GM18526 (cell line): ENCODE results near the gene TMEM127.

ENCODE experiments used
- POLR2A ChIP-seq: IDR thresholded peaks from 3 replicates; pipeline ENCODE4 v1.6.1; 2011; ENCODE audit not compliant: insufficient read length; ENCODE audit errors: extremely low read depth

The TMEM127 gene, protein sequence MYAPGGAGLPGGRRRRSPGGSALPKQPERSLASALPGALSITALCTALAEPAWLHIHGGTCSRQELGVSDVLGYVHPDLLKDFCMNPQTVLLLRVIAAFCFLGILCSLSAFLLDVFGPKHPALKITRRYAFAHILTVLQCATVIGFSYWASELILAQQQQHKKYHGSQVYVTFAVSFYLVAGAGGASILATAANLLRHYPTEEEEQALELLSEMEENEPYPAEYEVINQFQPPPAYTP

DNA sequence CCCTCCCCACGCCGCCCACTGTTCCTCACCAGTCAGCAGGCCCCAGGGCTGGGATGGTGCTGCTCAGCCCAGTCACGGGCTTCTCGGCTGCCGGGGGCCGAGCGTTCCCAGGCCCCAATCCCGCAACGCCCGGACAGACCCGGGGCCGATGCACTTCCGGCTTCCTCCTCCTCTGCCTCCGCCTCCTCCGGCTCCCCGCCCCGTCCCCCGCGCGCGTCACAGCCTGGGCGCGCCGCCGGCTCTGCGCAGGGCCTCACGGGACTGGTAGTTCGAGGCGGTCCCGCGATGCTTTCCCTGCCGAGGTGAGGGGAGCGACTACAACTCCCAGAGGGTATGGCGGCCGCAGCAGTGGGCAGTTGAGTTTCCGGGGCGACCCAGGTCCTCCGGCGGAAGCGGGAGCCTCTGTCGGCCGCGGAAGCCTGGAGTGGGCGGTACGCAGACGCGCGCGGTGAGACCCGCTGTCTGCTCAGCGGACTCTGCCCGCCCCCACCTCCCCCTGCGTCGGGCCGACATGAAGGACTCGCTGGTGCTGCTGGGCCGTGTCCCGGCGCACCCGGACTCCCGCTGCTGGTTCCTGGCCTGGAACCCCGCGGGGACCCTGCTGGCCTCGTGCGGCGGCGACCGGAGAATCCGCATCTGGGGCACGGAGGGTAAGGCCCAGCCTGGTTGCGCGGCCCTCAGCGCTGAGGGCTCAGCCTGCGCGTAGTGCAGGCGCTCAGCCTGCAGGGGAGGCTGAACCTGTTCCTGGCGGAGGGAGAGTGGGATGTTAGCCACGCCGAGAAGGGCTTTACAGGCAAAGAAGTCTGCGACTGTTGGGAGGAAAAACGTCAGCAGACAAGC, at the start of gene TMEM127, which contains the start of gene CIAO1:
TMEM127 (minus strand) TSS at position 158 of the 840 bp plus-strand sequence. CDS start 616 bp downstream, outside the sequence.
CIAO1 (plus strand) TSS at position 386 of the 840 bp plus-strand sequence; CDS start at position 512, 126 bp downstream.
- TF ChIP-seq POLR2A: peak; percentile 69

DNA sequence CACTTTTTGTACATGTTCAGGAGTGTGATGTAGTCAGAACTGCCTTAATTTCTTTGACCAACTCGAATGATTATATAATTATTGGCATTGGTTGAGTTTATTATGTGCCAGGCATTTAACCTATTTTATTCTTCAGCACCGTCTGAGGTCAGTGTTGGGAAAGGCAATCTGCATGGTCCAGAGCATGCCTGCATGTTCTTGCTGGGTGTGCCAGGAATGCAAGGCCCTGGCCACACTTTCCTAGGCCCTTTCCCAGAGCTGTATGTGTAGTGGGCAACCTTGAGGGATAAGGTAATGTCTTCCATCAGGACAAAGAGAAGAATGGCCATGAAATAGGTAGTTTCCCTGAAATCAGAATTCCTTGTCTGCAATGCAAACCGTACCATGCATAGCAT, 49.2 kb upstream of the TMEM127 start:
- no peak for TF ChIP-seq POLR2A

DNA sequence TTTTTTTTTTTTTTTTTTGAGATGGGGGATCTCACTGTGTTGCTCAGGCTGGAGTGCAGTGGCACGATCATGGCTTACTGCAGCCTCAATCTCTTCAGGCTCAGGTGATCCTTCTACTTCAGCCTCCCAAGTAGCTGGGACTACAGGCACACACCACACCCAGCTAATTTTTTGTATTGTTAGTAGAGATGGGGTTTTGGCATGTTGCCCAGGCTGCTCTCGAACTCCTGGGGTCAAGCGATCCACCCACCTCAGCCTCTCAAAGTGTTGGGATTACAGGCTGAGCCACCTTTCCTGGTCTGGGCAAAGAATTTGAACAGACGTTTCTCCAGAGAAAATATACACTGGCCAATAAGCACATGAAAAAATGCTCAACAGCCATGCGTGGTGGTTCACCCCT, 42.5 kb upstream of the TMEM127 start:
- TF ChIP-seq POLR2A: no peak

DNA sequence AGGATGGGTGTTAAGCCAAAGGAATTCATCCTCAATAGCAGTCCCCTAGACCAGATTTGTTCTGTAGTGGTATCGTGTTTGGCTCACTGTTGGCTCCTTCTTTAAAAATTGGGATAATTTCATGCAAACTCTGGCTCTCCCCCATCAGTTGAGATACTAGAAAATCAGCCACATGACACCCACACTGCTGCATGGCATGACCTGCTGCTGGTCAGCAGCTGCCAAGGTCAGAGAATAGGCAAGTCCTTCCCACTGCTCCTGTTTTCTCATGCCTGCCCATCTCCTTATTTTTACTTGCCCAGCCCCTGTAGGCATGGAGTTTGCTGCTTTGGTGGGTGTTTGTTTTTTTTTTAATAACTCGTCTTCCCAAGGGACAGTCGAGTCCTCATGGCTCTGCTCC, 40.6 kb upstream of the TMEM127 start:
- TF ChIP-seq POLR2A: no peak

DNA sequence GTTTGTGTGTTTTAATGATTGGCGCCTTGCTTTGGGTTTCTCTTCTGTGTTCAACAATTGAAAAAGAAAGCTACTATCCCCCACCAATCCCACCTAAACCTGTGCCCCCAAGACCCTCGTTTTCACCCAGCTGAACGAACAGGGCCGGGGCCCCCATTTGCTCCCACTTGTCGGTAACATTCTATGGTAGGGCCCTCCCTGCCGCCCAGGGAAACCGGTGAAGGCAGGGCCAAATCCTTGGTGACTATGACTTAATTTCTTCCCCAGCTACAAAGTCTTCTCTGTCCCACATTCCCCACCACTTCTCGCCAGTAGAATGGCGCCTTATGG, 40.1 kb upstream of the TMEM127 start:
- TF ChIP-seq POLR2A: no peak

DNA sequence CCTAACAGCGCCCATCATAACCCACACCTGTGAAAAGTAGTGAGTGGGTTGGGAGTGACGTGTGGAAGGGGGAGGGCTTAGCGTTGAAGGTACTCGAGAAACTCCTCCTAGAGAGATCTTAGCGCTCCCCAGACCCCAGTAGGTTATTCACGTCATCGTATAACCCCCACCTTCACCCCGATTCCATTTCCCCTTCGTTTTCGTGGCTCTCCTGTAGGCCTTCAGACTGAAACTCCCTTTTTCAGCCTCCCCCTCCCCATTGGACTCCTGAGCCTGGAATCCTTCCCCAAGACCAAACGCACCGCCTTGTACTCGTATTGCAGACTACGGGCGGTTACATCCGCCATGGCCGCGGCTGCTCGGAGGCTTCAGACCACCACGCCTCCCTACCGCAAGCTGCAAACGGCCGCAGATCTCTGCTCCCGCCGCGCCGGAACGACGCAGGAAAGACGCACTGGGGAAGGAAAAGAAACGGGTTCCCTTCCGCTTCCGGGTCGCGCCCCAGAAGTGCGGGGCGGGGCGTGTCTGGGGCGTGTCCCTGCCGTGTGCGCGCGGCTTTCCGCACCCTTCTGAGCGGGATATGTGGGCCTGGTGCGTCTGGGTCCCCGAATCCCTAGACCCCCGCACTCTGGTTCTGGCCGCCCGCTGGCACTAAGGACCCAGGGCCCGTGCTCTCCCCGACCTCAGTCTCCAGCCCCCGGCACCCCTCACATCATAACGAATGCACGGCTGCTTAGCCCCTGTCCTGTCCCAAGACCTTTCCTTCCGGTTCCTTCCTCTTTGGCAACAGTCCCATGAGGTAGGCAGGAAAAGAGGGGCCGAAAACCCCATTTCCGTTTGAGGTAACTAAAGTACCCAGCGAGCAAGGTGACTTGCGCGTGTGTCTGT, 39.5 kb upstream of the TMEM127 start, which contains the start of gene SNRNP200:
SNRNP200 (minus strand) TSS at position 456 of the 888 bp plus-strand sequence; CDS start at position 347, 109 bp downstream.
- TF ChIP-seq POLR2A: peak; percentile 89

DNA sequence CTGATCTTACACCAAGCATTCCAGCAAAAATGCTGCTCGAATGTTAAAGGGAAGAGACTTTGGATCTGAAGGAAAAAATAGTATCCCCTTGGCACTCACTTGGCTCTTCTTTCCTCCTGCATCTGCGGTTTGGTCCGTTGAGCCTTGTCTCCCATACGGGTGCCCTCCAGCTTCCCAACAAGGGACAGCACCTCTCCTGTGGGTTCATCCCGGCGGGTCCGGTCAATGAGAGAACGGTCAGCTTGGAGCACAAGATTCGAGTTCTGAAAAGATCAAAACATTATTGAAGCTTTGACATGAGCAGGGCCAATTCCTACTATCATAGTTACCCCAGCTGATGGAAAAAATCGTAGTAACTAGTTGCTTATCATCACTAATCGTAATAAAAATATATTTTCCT, 38.8 kb upstream of the TMEM127 start:
- TF ChIP-seq POLR2A: no peak

DNA sequence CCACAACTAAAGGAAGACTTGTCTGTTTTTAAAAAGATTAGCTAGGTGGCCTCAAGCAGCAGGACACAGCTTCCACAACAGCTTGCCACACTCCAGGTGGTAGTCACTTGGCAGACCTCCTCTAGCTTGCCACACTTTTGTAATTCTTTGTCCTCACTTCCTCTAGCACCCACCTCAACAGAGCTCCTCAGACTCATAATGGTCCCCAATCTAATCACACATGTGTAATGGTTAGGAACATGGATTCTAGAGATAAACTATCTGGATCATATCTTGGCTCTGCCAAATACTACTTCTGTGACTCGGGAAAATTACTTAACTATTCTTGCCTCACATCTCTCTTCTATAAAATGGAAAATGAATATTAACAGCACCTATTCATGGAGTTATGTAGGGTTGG, 36.1 kb upstream of the TMEM127 start:
- no peak for TF ChIP-seq POLR2A

DNA sequence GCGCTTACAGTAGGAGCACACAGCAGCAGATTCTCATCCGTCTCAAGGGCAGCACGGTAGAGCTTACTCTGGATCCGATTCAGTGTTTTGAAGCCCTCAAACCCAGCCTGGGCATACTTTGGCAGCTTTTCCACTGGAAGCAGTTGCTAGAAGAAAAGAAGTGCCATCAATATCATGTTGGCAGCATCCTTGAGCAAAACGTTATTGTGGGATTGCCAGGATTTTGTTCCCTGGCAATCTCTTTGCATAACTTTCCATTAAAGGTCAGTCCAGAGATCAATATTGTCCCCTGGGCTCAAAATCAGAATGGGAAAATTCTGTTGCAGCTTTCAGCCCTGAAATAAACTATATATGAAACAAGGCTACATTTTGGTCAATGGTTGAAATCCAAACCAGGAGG, 31.1 kb upstream of the TMEM127 start:
- no peak for TF ChIP-seq POLR2A

DNA sequence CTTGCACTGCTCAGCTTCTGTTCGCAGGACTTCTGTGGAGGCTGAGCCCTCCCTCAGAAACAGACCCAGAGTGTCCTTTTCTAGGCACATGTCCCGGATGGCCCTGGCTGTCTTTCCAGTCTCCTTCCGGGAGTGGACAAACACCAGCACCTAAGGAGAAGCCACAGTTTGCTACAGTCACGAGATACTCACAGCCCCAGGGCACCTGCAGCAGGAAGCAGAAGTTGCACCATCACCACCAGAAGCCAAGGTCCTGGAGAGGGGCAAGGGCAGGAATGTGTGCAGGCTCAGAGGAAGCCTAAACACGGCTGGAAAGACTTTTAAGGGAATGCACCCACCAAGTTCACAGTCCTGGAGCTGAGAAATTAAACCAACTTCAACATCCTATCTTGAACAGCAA, 26.0 kb upstream of the TMEM127 start:
- no peak for TF ChIP-seq POLR2A

DNA sequence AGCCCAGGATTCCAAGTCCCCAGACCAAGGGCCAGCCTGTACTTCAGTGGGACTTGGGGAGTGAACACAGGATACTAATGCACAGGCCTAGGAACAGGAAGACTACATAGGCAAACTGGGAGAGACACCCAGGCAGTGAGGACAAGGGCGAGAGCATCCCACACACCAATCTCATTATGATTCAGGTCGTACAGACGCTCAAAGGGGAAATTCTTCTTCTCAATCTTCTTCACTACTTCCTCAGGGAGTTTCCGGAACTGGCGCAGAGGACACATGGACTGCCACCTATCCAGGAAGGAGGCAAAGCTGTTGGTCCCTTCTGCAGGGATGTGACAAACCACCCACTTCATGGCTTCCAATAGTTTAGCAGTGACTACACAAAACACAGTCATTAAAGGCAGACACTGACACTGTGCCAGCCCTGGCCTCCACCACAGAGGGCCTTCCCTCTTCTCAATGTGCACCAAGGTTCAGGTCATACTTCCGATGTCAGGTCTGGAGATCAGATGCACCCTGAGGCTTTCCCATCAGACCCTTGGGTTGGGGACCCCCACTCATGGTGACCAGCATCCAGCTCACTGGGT, 21.6 kb upstream of the TMEM127 start:
- TF ChIP-seq POLR2A: no peak

DNA sequence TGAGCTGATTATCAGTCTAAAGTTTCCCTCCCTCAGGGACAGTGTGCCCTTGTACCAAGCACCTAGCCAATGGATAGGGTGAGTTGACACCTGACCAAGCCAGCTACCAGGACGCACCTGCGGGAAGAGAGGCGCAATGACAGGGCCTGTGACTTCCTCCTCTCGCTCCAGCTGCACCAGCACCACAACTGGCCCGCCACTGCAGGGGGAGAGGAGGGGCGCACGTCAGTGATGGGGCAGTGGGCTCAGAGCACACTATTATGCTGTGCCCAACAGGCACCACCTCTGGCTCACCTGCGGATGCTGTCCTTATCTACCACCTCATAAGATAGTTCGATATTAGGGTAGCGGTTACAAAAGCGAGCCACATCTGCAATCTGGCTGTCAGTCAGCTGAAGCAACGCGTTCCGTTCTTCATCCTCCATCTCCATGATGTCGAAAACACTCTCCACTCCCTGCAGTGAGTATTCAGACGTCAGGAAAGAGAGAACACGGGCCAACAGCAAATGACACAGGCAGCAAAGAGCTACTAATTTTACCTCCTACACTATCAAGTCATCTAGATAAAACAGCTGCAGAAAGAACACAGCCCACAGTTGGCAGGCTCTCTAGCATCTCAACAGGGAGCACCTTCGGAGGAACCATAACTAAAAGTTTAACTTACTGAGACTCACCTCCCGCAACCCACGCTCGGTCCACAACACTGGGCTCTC, 11.1 kb upstream of the TMEM127 start:
- no peak for TF ChIP-seq POLR2A

DNA sequence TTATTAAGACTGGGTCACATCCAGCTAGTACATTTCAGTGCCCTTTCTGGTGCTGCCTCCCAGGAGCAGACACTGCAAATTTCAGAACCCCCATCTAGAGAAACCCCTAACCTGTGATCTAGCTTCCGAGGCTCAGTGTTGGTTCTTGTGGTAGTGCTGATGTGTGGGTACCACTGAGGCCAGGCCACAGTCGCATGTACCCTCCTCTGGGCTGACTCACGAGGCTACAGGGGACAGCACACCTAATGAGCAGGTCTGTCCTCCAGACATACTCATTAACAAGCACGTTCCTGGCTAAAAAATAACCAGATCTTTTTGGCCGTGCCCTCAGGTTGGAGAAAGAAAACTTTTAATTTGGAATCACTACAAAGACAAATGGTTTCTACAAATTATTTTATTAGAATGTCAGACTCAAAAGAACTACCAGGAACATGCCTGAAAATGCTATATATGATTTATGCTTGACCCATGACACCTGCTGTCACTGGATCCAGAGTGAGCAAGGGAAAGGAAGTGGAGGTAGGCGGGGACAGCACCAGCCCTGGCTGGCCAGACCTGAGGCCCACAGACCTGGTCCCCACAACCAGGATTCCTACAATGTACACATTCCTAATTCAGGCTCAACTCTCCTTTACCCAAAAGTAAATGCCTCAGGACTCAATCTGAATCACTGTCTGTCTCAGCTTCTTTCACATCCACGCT, 8.7 kb upstream of the TMEM127 start:
- TF ChIP-seq POLR2A: no peak

DNA sequence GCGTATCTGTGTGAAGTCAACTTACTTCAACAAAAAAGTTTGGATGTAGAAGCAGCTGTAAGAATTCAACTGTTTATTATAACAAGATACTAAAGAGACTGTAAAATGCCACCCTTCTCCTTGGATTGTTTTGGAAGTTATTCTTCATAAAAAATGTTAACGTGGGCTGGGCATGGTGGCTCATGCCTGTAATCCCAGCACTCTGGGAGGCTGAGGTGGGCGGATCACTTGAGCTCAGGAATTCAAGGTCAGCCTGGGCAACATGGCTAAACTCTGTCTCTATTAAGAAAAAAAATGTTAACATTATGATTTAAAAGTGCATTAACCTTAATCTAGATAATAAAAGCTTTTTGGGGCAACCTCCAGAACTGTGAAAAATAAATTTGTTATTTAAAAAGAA, 8.0 kb upstream of the TMEM127 start:
- TF ChIP-seq POLR2A: no peak
